ENCODE data around the gene CHID1. TPM values are rescaled to one million over a fixed set of nuclear protein-coding genes. Genes with fewer than 3 reads are reported as not detected.

The CHID1 gene
- total RNA-seq, 1 donor from 2014 or later, result 69.4 TPM

- no peak for DNase-seq (ENCODE audit: low spot score in 2 of 2)
- Histone ChIP-seq H3K27me3 (no peaks in the 10 kb centered on the region), H3K4me1 (peaks cover 5 to 12% of the 10 kb centered on the region in 2 donors), H3K9me3 (no peaks in the 10 kb centered on the region), H3K27ac (no peak overlapping the region), H3K4me3 (no peak overlapping the region), H3K36me3 (peaks cover 4% of the 10 kb centered on the region in 2 donors)
- intact Hi-C loops (cut with DNase I), result no loop called here
- TF ChIP-seq, protein P1, sequence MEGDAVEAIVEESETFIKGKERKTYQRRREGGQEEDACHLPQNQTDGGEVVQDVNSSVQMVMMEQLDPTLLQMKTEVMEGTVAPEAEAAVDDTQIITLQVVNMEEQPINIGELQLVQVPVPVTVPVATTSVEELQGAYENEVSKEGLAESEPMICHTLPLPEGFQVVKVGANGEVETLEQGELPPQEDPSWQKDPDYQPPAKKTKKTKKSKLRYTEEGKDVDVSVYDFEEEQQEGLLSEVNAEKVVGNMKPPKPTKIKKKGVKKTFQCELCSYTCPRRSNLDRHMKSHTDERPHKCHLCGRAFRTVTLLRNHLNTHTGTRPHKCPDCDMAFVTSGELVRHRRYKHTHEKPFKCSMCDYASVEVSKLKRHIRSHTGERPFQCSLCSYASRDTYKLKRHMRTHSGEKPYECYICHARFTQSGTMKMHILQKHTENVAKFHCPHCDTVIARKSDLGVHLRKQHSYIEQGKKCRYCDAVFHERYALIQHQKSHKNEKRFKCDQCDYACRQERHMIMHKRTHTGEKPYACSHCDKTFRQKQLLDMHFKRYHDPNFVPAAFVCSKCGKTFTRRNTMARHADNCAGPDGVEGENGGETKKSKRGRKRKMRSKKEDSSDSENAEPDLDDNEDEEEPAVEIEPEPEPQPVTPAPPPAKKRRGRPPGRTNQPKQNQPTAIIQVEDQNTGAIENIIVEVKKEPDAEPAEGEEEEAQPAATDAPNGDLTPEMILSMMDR (IDR thresholded peaks at IDR 0.05), result no peak
Observed at GRCh38 chr11:937841-938261, 27.2 kb upstream of the CHID1 start.

GRCh38 chr11:936199-936598, 25.6 kb upstream of the CHID1 start:
- DNase-seq (ENCODE audit: low spot score in 2 of 2), result no peak
- Histone ChIP-seq H3K9me3 (no peaks in the 10 kb centered on the region), H3K27ac (no peak overlapping the region), H3K27me3 (no peaks in the 10 kb centered on the region), H3K4me1 (peaks cover 6 to 19% of the 10 kb centered on the region in 2 donors), H3K36me3 (peaks cover 4% of the 10 kb centered on the region in 2 donors), H3K4me3 (no peak overlapping the region)
- intact Hi-C loops (cut with DNase I), result no loop called here
- TF ChIP-seq, protein P1 (IDR thresholded peaks at IDR 0.05), result no peak

GRCh38 chr11:934527-934926, 23.9 kb upstream of the CHID1 start:
- Histone ChIP-seq H3K36me3 (peaks cover 4% of the 10 kb centered on the region in 2 donors), H3K4me3 (no peak overlapping the region), H3K9me3 (no peaks in the 10 kb centered on the region), H3K4me1 (peaks cover 10 to 19% of the 10 kb centered on the region in 2 donors), H3K27me3 (no peaks in the 10 kb centered on the region), H3K27ac (no peak overlapping the region)
- no peak for DNase-seq (ENCODE audit: low spot score in 2 of 2)
- intact Hi-C loops (cut with DNase I), result no loop called here
- TF ChIP-seq, protein P1 (IDR thresholded peaks at IDR 0.05), result no peak

GRCh38 chr11:933936-934335, 23.3 kb upstream of the CHID1 start:
- H3K36me3 ChIP-seq, result peaks cover 4% of the 10 kb centered on the region in 2 donors
- no peak for DNase-seq (ENCODE audit: low spot score in 2 of 2)
- H3K27ac ChIP-seq, result peak overlapping the region; percentile 27 to 57
- intact Hi-C loops (cut with DNase I), result no loop called here
- peaks cover 10 to 19% of the 10 kb centered on the region in 2 donors for H3K4me1 ChIP-seq
- H3K9me3 ChIP-seq, result no peaks in the 10 kb centered on the region
- H3K27me3 ChIP-seq, result no peaks in the 10 kb centered on the region
- peak overlapping the region in 1 of 2 donors; percentile 8 for H3K4me3 ChIP-seq
- TF ChIP-seq, protein P1 (IDR thresholded peaks at IDR 0.05), result no peak

DNA sequence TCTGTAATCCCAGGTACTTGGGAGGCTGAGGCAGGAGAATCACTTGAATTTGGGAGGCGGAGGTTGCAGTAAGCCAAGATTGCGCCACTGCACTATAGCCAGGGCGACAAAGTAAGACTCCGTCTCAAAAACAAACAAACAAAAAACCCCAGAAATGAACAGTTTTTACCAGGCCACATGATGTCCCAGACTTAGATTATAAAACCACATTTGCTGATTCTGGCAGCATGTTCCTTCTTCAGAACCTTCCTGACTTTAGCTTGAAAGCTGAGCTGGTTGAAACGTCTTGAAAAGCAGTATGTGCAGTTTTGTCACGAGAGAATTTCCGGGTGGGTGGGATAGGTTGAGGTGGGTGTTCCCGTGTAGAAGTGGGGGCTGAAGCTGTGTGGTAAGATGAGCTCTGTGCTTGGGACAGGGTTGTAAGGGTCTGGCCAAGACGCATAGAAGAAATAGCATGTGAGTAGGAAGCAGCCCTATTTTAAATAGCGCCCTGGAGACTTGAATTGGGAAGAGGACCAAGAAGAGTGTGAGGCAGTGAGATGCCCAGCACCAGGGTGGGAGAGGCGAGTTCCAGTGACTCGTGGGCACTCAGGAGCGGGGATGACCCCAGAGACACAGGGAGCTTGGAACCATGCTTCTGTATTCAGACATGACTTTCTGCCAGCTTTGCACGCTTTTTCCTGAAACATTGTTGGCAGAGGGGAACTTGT, 22.7 kb upstream of the CHID1 start:
- Histone ChIP-seq H3K9me3 (no peaks in the 10 kb centered on the region), H3K4me1 (peaks cover 10 to 19% of the 10 kb centered on the region in 2 donors), H3K4me3 (peak overlapping the region in 1 of 2 donors; percentile 8), H3K27me3 (no peaks in the 10 kb centered on the region), H3K36me3 (peaks cover 4% of the 10 kb centered on the region in 2 donors), H3K27ac (peak overlapping the region; percentile 27 to 57)
- TF ChIP-seq, protein P1 (IDR thresholded peaks at IDR 0.05), result no peak
- intact Hi-C loops (cut with DNase I), result no loop called here
- no peak for DNase-seq (ENCODE audit: low spot score in 2 of 2)

Data from ascending aorta (tissue), 2 donors.